ENCODE measurements around the gene ZNF417. TPM values are rescaled to one million over a fixed set of nuclear protein-coding genes. Genes with fewer than 3 reads are reported as not detected.

ZNF417 gene
- total and polyA plus RNA-seq, 2 of the 4 experiments (the other 2 are of a cell fraction), result 4.0 to 23.1 TPM

GRCh38 chr19:57954996-57955395 is 38.6 kb upstream of the ZNF417 start:
- Histone ChIP-seq H3K14ac (replicated peaks; ENCODE audit: low read depth, low read length) (no peak overlapping the region), H2BK15ac (ENCODE audit: low read depth, low read length) (no peak overlapping the region), H4K91ac (ENCODE audit: insufficient read depth, low read depth, low read length) (no peak overlapping the region), H2BK120ac (ENCODE audit: low read depth, low read length) (no peak overlapping the region), H3K36me3 (ENCODE audit: control insufficient read depth, insufficient read depth, low read length) (no peaks in the 10 kb centered on the region), H4K20me1 (ENCODE audit: insufficient read depth, low read length) (no peaks in the 10 kb centered on the region), H2BK20ac (ENCODE audit: low read depth, low read length) (no peak overlapping the region), H3K9me3 (ENCODE audit: control insufficient read depth, insufficient read depth, low read length) (peaks cover 46% of the 10 kb centered on the region), H2AK9ac (replicated peaks; ENCODE audit: low read depth, low read length, poor library complexity) (no peak overlapping the region), H2BK5ac (ENCODE audit: low read depth, low read length, poor library complexity, severe bottlenecking) (no peak overlapping the region), H3K4ac (ENCODE audit: low read depth, low read length) (no peak overlapping the region), H3K56ac (ENCODE audit: extremely low read depth, insufficient read depth, low read length) (no peak overlapping the region), H2AK5ac (ENCODE audit: low read depth, low read length) (no peak overlapping the region), H3K27ac (ENCODE audit: insufficient read depth, low read length) (no peak overlapping the region), H3K27me3 (ENCODE audit: control insufficient read depth, insufficient read depth, low read length) (no peaks in the 10 kb centered on the region), H3K23ac (ENCODE audit: low read depth, low read length) (no peak overlapping the region), H3K4me2 (ENCODE audit: low read depth, low read length) (no peak overlapping the region), H3K4me1 (ENCODE audit: control insufficient read depth, insufficient read depth, low read length) (no peaks in the 10 kb centered on the region), H3K9me1 (ENCODE audit: insufficient read depth, low read length) (no peaks in the 10 kb centered on the region), H2AFZ (replicated peaks; ENCODE audit: low read length, poor library complexity) (no peak overlapping the region), H3K18ac (ENCODE audit: low read depth, low read length) (no peak overlapping the region), H4K5ac (ENCODE audit: low read depth, low read length) (no peak overlapping the region), H3K4me3 (ENCODE audit: insufficient read depth, low read depth, low read length) (no peak overlapping the region), H3K9ac (ENCODE audit: low read depth, low read length) (no peak overlapping the region), H4K8ac (ENCODE audit: low read depth in 2 of 2, low read length in 2 of 2) (no peak overlapping the region), H3K79me1 (ENCODE audit: low read depth in 1 of 2, low read length in 2 of 2) (no peaks in the 10 kb centered on the region)
- no TSS peak for BruUV-seq (replicated peaks)
- ChIA-PET POLR2A (ENCODE audit: unreplicated experiment) (no interaction called here), CTCF (no interaction called here)
- WGBS, 2 experiments (ENCODE audit: extremely low coverage in 2 of 2, insufficient read length in 1 of 2), result no CpG with 5 or more reads among the region's 4 CpGs
- dilution Hi-C loops (cut with HindIII; ENCODE audit: low sequenced_read_pairs, unreplicated experiment) (no loop called here), in situ Hi-C loops (cut with MboI; ENCODE audit: low sequenced_read_pairs) (no loop called here), intact Hi-C loops (cut with micrococcal nuclease) (no loop called here)
- DNase-seq (no peak), ATAC-seq (ENCODE audit: low read depth) (no peak)
- TF ChIP-seq RAD21 (IDR thresholded peaks at IDR 0.05; ENCODE audit: low read length) (no peak), CEBPB (IDR thresholded peaks at IDR 0.05; ENCODE audit: low read depth, low read length) (no peak), CHD1 (IDR thresholded peaks at IDR 0.05; ENCODE audit: low read depth, low read length) (no peak), POLR2A (IDR thresholded peaks at IDR 0.05; ENCODE audit: low read depth, low read length) (no peak)

Measured in IMR-90 (cell line).